ENCODE measurements around the gene RIOX2.
"Not testable (repeated sequence)": the region's sequence is repeated elsewhere in the genome, so short reads cannot be mapped to it uniquely, and the experiment has no call there.

RIOX2 gene

DNA sequence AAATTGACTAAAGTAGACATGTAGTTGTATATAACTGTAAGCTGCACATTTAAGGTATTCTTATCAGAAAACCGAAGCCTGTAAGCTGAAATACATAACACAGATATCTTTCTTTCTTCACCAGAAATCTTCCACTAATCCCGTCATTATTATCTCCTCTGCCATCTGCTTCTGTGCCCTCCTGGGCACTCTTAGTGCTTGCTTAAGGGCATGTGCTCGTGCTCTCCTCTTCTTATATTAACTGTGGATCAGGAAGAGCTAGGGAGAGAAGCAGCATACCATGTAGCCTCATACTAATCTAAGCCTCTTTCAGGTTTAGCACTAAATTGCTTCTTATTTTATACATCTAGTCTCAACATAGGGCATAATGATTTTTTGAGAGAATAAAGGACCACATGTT lies 60.8 kb downstream of the RIOX2 start:
- DNase-seq (no peak), ATAC-seq (no peak)

DNA sequence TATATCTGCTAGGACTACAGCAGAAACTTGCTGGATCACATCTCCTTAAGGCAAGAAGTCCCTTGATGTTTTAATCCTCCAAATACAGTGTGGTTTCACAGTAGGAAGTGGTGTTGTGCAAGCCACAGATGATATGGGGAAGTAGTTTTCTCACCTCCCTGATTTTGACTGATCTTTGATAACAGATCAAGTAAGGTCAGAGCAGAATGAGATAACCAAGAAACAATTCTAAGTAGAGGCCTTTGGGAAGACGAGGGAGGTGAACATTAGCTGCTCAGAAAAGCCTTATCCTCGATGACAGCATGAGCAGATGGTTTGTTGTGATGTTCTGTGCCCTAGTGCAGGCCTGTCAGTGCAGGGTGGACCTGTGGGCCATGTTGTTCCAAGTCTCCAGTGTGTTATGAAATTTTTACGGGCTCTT lies 61.3 kb downstream of the RIOX2 start:
- DNase-seq (no peak), ATAC-seq (no peak)

DNA sequence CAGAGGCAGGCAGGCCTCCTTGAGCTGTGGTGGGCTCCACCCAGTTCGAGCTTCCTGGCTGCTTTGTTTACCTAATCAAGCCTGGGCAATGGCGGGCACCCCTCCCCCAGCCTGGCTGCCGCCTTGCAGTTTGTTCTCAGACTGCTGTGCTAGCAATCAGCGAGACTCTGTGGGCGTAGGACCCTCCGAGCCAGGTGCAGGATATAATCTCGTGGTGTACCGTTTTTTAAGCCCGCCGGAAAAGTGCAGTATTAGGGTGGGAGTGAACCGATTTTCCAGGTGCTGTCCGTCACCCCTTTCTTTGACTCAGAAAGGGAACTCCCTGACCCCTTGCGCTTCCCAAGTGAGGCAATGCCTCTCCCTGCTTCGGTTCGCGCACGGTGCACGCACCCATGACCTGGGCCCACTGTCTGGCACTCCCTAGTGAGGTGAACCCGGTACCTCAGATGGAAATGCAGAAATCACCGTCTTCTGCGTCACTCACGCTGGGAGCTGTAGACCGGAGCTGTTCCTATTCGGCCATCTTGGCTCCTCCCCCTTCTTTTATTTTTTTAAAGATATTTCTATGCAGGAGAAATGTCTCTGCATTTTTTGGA lies 61.9 kb downstream of the RIOX2 start:
- peak; percentile 7 for DNase-seq
- not testable (repeated sequence) for ATAC-seq

DNA sequence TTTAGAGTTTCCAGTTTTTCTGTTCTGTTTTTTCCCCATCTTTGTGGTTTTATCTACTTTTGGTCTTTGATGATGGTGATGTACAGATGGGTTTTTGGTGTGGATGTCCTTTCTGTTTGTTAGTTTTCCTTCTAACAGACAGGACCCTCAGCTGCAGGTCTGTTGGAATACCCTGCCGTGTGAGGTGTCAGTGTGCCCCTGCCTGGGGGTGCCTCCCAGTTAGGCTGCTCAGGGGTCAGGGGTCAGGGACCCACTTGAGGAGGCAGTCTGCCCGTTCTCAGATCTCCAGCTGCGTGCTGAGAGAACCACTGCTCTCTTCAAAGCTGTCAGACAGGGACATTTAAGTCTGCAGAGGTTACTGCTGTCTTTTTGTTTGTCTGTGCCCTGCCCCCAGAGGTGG lies 62.4 kb downstream of the RIOX2 start:
- ATAC-seq, DNase-seq: not testable (repeated sequence)

DNA sequence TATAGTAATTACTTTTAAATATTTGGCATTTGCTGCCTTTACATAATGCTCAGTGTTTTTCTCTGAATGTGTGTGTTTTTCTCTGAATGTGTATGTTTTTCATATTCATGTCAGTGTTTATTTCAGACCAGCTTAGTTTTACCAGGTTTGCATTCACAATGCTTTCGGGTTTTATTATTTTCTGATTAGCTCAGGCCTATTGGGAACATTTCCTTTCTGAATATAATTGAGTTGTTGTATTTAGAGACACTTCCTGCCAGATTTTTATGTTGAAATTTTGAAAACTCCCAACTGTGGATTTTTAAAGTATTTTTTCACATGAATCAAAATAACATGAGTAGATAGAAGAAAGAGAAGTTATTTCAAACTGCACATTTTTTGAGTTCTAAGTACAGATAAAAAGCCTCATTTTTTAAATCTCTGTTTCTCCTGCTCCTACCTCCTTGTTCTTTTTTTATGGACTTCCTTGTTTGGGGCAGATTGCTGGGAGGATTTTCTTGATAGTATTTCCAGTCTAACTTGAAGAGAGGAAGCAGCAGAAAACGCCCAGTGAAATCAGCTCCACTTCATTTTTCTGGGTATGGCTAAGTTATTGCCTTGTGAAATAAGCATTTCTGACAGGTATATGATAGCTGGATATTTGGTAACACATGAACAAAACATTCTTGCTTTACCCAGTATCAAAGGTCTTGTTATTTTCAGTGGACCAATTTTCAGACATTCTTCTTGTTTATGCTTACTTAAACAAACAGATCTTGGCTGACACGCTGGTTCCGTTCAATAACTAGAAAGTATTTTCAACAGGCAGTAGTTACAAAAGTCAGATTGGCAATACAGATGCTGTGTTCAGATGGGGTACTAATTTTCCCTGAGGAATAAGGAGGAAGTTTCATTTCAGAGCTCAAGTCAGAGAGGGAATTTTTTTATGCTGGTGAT lies 70.7 kb downstream of the RIOX2 start:
- no peak for ATAC-seq
- DNase-seq, result no peak

DNA sequence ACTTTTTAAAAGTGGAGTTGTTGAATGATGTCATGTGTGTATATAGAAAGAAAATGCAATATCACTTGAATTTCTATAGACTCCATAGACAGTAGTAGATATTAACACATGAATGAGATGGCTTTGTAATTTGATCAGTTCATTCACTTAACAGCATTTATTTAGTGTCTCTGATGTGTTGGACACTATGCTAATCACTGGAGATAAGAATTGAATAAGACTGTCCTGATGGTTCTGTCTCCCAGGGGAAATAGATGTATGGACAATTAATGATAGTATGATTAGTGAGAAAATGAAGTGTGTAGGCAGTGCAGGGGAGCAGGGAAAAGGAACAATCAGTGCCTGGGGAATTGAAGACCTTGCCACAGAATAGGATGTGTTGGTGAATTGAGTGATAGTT lies 72.9 kb downstream of the RIOX2 start:
- ATAC-seq (no peak), DNase-seq (no peak)

DNA sequence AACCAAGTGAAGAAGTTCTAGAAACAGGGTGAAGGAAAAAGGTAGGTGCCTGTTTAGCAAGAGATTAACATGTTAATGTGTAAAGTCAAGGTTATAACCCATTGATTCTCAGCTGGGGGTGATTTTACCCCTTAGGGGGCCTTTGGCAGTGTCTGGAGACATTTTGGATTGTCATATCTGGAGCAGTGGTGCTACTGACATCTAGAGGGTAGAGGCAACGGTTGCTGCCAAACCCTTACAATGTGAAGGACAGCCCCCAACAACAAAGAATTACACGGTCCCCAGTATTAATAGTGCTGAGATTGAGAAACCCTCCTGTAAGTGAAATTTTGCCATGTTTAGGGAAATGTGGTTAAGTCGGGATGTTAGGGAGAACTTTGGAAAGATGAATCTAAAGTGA lies 75.7 kb downstream of the RIOX2 start:
- ATAC-seq, result no peak

DNA sequence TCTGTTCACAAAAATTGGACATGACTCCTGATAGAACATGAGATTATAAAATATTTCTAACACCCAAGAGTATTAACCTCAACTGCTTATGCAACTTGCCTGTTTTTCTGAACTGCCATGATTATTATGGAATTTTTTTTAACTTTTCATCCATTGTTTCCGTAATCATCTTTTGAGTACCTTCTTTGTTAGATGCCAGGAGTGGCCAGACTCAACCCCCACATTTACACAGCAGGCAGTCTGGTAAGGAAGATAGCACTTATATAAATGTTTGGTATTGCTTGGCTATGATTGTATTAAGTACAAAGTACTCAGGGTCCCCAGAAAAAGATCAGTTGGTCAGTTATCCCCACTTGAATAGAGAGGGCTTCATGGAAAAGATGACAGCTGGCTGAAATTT lies 76.1 kb downstream of the RIOX2 start:
- DNase-seq (no peak), ATAC-seq (no peak)

More for the DNA sequence above, 75.7 kb downstream of the RIOX2 start:
- DNase-seq, result no peak

DNA sequence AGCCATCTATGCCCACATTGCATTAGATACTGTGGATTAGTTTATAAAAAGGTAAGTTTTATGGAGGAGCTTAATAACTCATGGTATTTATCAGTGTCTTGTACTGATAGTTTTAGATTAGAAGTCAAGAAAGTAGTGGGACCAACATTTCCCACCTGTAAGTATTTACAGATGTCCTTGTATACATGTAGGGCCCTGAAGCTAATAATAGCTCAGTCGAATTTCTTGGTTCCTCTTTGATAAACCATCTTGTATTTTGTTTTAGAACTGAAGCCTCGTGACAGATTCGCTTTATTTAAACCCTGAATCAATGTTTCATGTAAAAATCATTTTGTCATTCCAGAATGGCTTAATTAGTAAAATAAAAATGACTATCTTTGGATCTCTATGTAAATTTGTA lies 77.0 kb downstream of the RIOX2 start:
- DNase-seq, result no peak
- ATAC-seq, result no peak

DNA sequence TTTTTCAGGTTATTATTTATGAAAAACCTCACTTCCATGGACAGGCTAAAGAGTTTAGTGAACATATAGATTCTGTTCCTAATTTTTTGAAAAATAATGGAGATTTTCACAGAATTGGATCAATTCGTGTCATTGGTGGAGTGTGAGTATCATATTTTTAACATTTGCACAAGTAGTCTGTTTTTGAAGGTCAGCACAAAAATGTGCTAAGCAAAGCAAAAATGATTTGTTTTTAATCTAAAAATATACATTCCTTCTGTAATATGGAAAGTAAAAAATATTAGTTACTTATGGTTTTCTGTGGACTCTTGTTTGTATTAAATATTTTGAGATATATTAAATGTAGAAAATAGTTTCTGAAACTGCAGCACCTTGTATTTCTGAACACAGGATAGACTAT lies 79.4 kb downstream of the RIOX2 start:
- DNase-seq (no peak), ATAC-seq (no peak)

Measured in stimulated activated naive CD8-positive, alpha-beta T cell treated with anti-CD3 and anti-CD28 coated beads, Interleukin-15, Interleukin-2, amounts not matched to agents 100 U/mL and 50 U/mL, for 24 hours (primary cell).